Measurements from ENCODE around the gene TSEN2.
"Not testable (repeated sequence)": the region's sequence is repeated elsewhere in the genome, so short reads cannot be mapped to it uniquely, and the experiment has no call there.

TSEN2 gene

DNA sequence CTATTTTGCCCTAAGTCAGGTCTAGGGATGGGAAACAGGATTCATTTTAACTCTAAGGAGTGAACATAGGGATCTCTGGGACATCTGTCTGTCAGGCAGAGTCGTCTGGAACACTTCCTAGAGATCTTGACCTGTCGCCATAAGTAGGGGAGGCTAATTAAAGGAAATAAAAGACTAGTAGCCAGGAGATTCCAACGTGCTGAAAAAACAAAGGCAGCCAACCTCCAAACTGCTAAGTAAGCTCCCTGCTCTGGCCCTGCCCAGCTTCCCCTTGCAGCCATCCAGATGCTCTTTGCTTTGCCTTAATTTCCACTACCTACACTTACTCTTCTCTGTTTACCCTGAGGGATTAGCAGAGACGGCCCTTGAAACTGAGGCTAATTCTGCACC, 18.4 kb upstream of the TSEN2 start:
- TF ChIP-seq, protein P1, sequence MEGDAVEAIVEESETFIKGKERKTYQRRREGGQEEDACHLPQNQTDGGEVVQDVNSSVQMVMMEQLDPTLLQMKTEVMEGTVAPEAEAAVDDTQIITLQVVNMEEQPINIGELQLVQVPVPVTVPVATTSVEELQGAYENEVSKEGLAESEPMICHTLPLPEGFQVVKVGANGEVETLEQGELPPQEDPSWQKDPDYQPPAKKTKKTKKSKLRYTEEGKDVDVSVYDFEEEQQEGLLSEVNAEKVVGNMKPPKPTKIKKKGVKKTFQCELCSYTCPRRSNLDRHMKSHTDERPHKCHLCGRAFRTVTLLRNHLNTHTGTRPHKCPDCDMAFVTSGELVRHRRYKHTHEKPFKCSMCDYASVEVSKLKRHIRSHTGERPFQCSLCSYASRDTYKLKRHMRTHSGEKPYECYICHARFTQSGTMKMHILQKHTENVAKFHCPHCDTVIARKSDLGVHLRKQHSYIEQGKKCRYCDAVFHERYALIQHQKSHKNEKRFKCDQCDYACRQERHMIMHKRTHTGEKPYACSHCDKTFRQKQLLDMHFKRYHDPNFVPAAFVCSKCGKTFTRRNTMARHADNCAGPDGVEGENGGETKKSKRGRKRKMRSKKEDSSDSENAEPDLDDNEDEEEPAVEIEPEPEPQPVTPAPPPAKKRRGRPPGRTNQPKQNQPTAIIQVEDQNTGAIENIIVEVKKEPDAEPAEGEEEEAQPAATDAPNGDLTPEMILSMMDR (IDR thresholded peaks at IDR 0.05; ENCODE audit: low read depth, low read length, missing control alignments) = no peak
- no peak overlapping the region for H3K4me3 ChIP-seq (replicated peaks; ENCODE audit: low read depth, low read length)

DNA sequence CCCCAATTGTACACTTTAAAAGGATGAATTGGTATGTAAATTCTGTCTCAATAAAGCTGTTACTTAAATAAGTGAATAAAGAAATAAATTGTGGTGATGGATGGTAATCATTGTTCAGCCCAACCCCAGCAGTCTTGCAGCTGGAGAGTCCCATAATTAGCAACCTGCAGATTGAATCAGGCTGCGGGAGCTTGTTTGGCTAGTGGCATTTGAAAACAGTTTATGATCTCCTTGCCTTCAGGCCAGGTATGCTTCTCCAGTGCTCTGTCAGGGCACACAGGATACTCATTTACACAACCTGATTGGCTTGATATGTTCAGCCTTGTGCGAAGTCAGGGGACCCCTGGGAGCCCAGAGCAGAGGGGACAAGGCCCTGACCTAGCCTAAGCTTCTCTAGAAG, 16.5 kb upstream of the TSEN2 start:
- DNase-seq (ENCODE audit: extremely low read depth, low read depth) = no peak
- H3K4me3 ChIP-seq (replicated peaks; ENCODE audit: low read depth, low read length) = no peak overlapping the region
- TF ChIP-seq, protein P1 (IDR thresholded peaks at IDR 0.05; ENCODE audit: low read depth, low read length, missing control alignments) = no peak

More for the DNA sequence above, 18.4 kb upstream of the TSEN2 start:
- DNase-seq (ENCODE audit: extremely low read depth, low read depth) = no peak

DNA sequence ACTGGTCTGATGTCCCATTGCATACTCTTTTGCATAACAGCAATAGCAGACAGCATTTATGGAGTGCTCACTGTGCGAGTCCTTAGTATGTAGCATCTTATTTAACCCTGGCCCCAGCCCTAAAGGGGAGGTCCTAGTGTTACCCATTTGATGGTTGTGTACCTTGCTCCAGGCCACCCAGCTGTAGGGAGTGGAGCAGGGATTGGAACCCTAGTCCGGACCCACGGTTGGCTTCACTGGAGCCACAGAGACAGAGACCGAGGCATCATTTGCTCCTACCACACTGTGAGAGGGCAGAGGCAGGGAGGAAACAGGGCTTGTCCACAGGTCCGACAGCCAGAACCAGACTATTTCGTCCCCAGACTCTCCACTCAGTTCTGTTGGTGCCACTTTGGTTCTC, 16.0 kb upstream of the TSEN2 start:
- no peak for DNase-seq (ENCODE audit: extremely low read depth, low read depth)
- TF ChIP-seq, protein P1 (IDR thresholded peaks at IDR 0.05; ENCODE audit: low read depth, low read length, missing control alignments) = no peak
- H3K4me3 ChIP-seq (replicated peaks; ENCODE audit: low read depth, low read length) = no peak overlapping the region

DNA sequence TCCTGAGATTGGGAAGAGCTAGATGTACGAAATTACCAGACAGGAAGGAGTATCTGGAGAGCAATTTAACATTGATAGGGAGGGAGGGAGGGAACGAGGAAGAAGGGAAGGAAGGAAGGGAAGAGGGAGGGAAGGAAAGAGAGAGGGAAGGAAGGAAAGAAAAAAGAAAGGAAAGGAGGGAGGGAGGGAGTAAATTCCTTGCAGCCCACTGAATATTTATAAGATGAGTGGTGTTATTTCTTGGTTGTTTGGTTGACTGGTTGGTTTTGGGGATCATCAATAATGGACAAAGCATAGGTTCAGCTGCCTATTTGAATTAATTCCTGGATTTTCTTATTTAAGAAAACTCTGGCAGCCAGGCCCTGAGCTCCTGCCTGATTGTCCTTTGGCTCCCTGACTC, 15.5 kb upstream of the TSEN2 start:
- TF ChIP-seq, protein P1 (IDR thresholded peaks at IDR 0.05; ENCODE audit: low read depth, low read length, missing control alignments) = no peak
- H3K4me3 ChIP-seq (replicated peaks; ENCODE audit: low read depth, low read length) = no peak overlapping the region
- no peak for DNase-seq (ENCODE audit: extremely low read depth, low read depth)

DNA sequence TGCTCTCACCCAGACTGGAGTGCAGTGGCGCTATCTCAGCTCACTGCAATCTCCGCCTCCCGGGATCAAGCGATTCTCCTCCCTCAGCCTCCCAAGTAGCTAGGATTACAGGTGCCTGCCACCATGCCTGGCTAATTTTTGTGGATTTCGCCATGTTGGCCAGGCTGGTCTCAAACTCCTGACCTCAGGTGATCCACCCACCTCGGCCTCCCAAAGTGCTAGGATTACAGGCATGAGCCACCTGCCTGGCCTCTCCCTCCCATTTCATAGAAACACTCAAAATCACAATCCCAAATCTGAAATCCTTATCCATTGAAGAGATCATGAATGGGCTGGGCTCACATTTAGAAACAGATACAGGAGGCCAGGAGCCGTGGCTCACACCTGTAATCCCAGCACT, 15.1 kb upstream of the TSEN2 start:
- not testable (repeated sequence) for DNase-seq (ENCODE audit: extremely low read depth, low read depth)

DNA sequence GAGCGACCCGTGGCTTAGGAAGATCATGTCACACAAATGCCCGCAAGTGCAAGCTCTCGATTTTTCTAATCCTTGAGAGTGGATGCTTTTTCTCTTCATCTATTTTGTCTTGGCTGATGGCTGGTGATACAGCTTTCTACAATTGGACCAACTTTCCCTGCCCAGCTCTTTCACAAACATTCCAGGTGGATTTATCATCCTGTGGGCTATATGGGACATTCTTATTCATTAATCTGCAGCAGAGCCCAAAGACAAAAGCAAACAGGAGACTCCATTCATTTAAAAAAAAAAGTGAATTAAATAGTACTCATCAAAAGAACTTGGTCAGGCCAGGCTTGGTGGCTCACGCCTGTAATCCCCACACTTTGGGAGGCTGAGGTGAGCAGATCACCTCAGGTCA, 14.2 kb upstream of the TSEN2 start:
- DNase-seq (ENCODE audit: extremely low read depth, low read depth) = no peak
- H3K4me3 ChIP-seq (replicated peaks; ENCODE audit: low read depth, low read length) = no peak overlapping the region
- TF ChIP-seq, protein P1 (IDR thresholded peaks at IDR 0.05; ENCODE audit: low read depth, low read length, missing control alignments) = no peak

More for the DNA sequence above, 15.1 kb upstream of the TSEN2 start:
- H3K4me3 ChIP-seq (replicated peaks; ENCODE audit: low read depth, low read length) = not testable (repeated sequence)

DNA sequence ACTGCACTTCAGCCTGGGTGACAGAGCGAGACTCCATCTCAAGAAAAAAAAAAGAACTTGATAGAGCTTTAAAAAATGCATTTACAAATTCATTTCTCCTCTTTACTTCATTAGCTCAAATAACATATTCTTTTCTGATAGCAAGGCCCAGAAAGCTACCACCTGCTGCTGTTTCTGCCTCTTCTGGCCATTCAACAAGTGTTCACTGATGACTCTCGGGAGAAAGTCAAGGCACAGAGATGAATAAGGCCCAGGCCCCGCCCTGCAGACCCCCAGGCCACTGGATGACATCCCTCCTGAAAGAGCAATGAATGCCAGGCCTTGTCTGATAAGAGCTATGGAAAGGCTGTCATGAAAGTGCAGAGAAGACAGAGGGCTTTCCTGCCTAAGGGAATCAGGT, 13.6 kb upstream of the TSEN2 start:
- DNase-seq (ENCODE audit: extremely low read depth, low read depth) = no peak
- TF ChIP-seq, protein P1 (IDR thresholded peaks at IDR 0.05; ENCODE audit: low read depth, low read length, missing control alignments) = no peak
- H3K4me3 ChIP-seq (replicated peaks; ENCODE audit: low read depth, low read length) = no peak overlapping the region
